GM12864 (cell line): ENCODE results near the gene EYA3.
"Not testable (repeated sequence)": the region's sequence is repeated elsewhere in the genome, so short reads cannot be mapped to it uniquely, and the experiment has no call there.

ENCODE experiments used
- DNase-seq: peaks from one replicate; pipeline ENCODE4 v3.0.0-alpha.2; 2011; ENCODE audit warnings: low read depth
- H3K4me3 ChIP-seq: 2 replicates; pipeline ENCODE4 v1.5.1; 2011; ENCODE audit warnings: mild to moderate bottlenecking, low read depth, low read length, control low read depth
- CTCF ChIP-seq: IDR thresholded peaks from 2 replicates; pipeline ENCODE4 v1.5.1; 2011; ENCODE audit warnings: low read depth, mild to moderate bottlenecking, moderate library complexity, low read length, control low read depth, inconsistent platforms; ENCODE audit errors: missing control alignments

The EYA3 gene

GRCh38 chr1:28027660-28028059 is 60.8 kb downstream of the EYA3 start:
- TF ChIP-seq CTCF: no peak
- no peak overlapping the region for H3K4me3 ChIP-seq
- DNase-seq: no peak

GRCh38 chr1:28027238-28027637 is 61.2 kb downstream of the EYA3 start:
- no peak for TF ChIP-seq CTCF
- DNase-seq: no peak
- no peak overlapping the region for H3K4me3 ChIP-seq

GRCh38 chr1:28026329-28026728 is 62.1 kb downstream of the EYA3 start:
- no peak for TF ChIP-seq CTCF
- no peak overlapping the region for H3K4me3 ChIP-seq
- no peak for DNase-seq

GRCh38 chr1:28021064-28021463 is 67.3 kb downstream of the EYA3 start:
- H3K4me3 ChIP-seq: no peak overlapping the region
- DNase-seq: no peak
- TF ChIP-seq CTCF: no peak

GRCh38 chr1:28010969-28011368 is 77.4 kb downstream of the EYA3 start:
- no peak for TF ChIP-seq CTCF
- DNase-seq: no peak
- H3K4me3 ChIP-seq: no peak overlapping the region

GRCh38 chr1:28003117-28003516 is 85.3 kb downstream of the EYA3 start:
- DNase-seq, H3K4me3 ChIP-seq: not testable (repeated sequence)

GRCh38 chr1:28002600-28002999 is 85.8 kb downstream of the EYA3 start:
- no peak overlapping the region for H3K4me3 ChIP-seq
- no peak for DNase-seq
- TF ChIP-seq CTCF: no peak

GRCh38 chr1:27999055-27999454 is 89.4 kb downstream of the EYA3 start:
- no peak for DNase-seq
- no peak for TF ChIP-seq CTCF
- H3K4me3 ChIP-seq: no peak overlapping the region

- DNase-seq: not testable (repeated sequence)
These were observed 93.9 kb downstream of the EYA3 start for GRCh38 chr1:27994526-27994925.

More at GRCh38 chr1:27994526-27994925, 93.9 kb downstream of the EYA3 start:
- not testable (repeated sequence) for H3K4me3 ChIP-seq
